Measurements from ENCODE around the gene SSTR4.

Gene SSTR4

GRCh38 chr20:23068283-23068682, 33.2 kb downstream of the SSTR4 start:
- TF ChIP-seq, protein P1, sequence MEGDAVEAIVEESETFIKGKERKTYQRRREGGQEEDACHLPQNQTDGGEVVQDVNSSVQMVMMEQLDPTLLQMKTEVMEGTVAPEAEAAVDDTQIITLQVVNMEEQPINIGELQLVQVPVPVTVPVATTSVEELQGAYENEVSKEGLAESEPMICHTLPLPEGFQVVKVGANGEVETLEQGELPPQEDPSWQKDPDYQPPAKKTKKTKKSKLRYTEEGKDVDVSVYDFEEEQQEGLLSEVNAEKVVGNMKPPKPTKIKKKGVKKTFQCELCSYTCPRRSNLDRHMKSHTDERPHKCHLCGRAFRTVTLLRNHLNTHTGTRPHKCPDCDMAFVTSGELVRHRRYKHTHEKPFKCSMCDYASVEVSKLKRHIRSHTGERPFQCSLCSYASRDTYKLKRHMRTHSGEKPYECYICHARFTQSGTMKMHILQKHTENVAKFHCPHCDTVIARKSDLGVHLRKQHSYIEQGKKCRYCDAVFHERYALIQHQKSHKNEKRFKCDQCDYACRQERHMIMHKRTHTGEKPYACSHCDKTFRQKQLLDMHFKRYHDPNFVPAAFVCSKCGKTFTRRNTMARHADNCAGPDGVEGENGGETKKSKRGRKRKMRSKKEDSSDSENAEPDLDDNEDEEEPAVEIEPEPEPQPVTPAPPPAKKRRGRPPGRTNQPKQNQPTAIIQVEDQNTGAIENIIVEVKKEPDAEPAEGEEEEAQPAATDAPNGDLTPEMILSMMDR (IDR thresholded peaks at IDR 0.05; ENCODE audit: extremely low read depth, missing control alignments): no peak
- DNase-seq (ENCODE audit: low spot score): no peak

DNA sequence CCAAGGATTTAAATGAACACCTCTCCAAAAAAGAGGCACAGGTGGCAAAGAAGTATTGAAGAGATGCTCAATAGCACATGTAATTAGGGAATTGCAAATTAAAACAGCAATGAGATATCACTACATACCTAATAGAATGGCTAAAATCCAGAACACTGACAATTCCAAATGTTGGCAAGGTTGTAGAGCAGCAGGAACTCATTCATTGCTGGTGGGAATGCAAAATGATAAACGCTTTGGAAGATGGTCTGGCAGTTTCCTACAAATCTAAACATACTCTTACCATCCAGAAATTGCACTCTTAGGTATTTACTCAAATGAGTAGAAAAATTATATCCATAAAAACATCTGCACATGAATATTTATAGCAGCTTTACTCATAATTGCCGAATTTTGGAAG, 34.0 kb downstream of the SSTR4 start:
- TF ChIP-seq, protein P1 (IDR thresholded peaks at IDR 0.05; ENCODE audit: extremely low read depth, missing control alignments): no peak
- no peak for DNase-seq (ENCODE audit: low spot score)

DNA sequence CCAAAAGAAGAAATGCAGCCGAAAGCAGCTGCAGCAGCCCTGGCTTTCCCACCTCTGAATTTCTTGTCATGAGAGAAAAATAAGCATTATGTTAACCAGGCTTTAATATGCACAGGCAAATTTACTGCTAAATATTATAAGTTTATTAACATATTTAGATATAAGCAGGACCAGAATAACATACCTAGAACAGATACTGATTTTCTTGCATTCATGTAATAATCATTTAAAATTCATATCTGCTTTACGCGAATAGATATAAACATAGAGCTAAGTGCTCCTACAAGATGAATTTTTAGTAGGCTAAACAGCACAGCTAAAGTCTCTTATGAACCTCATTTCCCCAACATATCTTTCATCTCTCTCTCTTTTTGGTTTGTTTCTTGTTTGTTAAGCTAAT, 36.3 kb downstream of the SSTR4 start:
- DNase-seq (ENCODE audit: low spot score): no peak
- TF ChIP-seq, protein P1 (IDR thresholded peaks at IDR 0.05; ENCODE audit: extremely low read depth, missing control alignments): no peak

- DNase-seq (ENCODE audit: low spot score): no peak
- TF ChIP-seq, protein P1 (IDR thresholded peaks at IDR 0.05; ENCODE audit: extremely low read depth, missing control alignments): no peak
Measured at GRCh38 chr20:23071996-23072395, 36.9 kb downstream of the SSTR4 start.

DNA sequence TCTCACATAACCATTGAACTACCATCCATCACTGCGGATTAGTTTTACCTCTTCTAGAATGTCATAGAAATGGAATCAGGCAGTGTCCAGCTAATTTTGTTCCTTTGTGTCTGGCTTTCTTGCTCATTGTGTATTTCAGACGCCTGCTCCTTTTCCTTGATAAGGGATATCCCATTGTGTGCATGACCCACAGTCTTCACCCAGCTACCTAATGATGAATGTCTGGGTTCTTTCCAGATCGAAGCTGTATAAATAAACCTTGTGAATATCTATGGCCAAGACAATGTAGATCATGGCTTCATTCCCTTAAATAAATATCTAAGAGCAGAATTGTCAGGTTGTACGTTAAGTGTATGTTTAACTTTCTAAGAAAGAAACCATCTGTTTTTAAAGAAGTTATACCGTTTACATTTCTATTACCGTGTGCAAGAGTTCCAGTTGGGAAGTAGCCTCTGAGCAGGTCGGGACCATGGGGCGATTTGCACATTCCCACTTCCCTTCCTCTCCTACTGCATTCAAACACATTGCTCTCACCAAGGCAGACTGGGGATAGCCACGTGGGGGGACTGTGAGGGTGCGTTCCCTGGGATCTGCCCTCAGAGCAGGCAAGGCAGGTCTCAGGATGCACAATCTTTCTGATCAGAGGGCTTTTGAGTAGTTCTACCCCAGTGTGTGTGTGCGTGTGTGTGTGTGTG, 37.9 kb downstream of the SSTR4 start:
- TF ChIP-seq, protein P1 (IDR thresholded peaks at IDR 0.05; ENCODE audit: extremely low read depth, missing control alignments): no peak
- no peak for DNase-seq (ENCODE audit: low spot score)

GRCh38 chr20:23074052-23074451, 38.9 kb downstream of the SSTR4 start:
- TF ChIP-seq, protein P1 (IDR thresholded peaks at IDR 0.05; ENCODE audit: extremely low read depth, missing control alignments): no peak
- DNase-seq (ENCODE audit: low spot score): no peak

DNA sequence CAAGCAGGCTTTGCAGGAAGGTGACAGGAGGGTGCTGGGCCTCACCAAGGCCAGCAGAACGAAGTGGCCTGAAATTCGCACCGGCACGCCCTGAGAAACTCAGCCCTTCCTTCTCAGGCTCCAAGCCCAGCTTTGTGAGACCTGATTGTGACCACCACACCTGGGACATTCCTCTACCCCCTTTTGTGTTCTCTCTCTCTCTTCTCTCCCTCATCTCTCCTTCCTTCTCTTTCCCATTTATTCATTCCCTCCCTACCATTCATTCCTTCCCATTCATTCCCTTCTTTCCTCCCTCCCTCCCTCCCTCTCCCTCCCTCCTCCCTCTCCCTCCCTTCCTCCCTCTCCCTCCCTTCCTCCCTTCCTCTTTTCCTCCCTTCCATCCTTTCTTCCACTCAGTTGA, 42.2 kb downstream of the SSTR4 start:
- TF ChIP-seq, protein P1 (IDR thresholded peaks at IDR 0.05; ENCODE audit: extremely low read depth, missing control alignments): no peak
- DNase-seq (ENCODE audit: low spot score): no peak
